Astrocyte of the spinal cord (primary cell): ENCODE measurements around the gene GRK6.

Experiments
- DNase-seq: peaks from one replicate; pipeline ENCODE4 v3.0.0; 2011; ENCODE audit warnings: low read depth, low spot score
- H3K4me3 ChIP-seq: 2 replicates; pipeline ENCODE4 v1.5.1; 2011; ENCODE audit warnings: low read depth, mild to moderate bottlenecking, low read length, moderate library complexity
- CTCF ChIP-seq: IDR thresholded peaks from 2 replicates; pipeline ENCODE4 v1.5.1; 2012; ENCODE audit warnings: low read depth, mild to moderate bottlenecking, low read length, inconsistent platforms
- in situ Hi-C: cut with HindIII; loops from 2 replicates; pipeline ENCODE4 v1.10.0; 2017; ENCODE audit warnings: low sequenced_read_pairs

The GRK6 gene

GRCh38 chr5:177396078-177396477 lies 30.4 kb upstream of the GRK6 start:
- no peak for TF ChIP-seq CTCF
- H3K4me3 ChIP-seq = no peak overlapping the region
- DNase-seq = no peak
- in situ Hi-C loops = no loop called here

DNA sequence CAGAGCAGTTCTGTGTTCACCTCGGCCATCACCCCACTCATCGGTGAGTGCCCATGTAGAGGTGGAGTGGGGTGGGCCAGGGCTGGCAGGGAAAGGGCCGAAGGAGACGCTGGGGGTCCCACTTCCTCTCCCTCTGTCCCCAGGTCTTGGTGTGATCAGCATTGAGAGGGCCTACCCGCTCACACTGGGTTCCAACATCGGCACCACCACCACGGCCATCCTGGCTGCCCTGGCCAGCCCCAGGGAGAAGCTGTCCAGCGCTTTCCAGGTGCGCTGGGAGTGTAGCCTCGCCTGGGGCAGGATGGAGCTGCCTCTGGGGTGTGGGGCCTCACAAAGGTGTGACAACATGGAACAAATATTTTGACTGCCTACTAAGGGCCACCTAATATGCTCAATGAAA lies 29.7 kb upstream of the GRK6 start:
- no peak for DNase-seq
- in situ Hi-C loops = no loop called here
- TF ChIP-seq CTCF = no peak
- H3K4me3 ChIP-seq = no peak overlapping the region

DNA sequence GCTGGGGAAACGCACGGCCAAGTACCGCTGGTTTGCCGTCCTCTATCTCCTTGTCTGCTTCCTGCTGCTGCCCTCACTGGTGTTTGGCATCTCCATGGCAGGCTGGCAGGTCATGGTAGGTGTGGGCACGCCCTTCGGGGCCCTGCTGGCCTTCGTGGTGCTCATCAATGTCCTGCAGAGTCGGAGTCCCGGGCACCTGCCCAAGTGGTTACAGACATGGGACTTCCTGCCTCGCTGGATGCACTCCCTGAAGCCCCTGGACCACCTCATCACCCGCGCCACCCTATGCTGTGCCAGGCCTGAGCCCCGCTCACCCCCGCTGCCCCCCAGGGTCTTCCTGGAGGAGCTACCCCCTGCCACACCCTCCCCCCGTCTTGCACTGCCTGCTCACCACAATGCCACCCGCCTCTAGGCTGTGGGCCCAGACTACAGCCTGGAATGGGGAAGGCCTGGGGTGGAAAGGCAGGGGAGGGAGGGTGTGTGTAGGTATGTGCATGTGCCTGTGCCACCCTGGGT lies 28.5 kb upstream of the GRK6 start:
- no peak for TF ChIP-seq CTCF
- in situ Hi-C loops = no loop called here
- H3K4me3 ChIP-seq = no peak overlapping the region
- DNase-seq = no peak

GRCh38 chr5:177399997-177400868 lies 26.2 kb upstream of the GRK6 start, which contains the start of gene PFN3:
TSS of gene PFN3 (minus strand) at chr5:177400661. CDS start at chr5:177400576, 85 bp downstream.
- DNase-seq = peak; percentile 27
- TF ChIP-seq CTCF = no peak
- in situ Hi-C loops = no loop called here
- H3K4me3 ChIP-seq = no peak within 1 kb of the TSS

DNA sequence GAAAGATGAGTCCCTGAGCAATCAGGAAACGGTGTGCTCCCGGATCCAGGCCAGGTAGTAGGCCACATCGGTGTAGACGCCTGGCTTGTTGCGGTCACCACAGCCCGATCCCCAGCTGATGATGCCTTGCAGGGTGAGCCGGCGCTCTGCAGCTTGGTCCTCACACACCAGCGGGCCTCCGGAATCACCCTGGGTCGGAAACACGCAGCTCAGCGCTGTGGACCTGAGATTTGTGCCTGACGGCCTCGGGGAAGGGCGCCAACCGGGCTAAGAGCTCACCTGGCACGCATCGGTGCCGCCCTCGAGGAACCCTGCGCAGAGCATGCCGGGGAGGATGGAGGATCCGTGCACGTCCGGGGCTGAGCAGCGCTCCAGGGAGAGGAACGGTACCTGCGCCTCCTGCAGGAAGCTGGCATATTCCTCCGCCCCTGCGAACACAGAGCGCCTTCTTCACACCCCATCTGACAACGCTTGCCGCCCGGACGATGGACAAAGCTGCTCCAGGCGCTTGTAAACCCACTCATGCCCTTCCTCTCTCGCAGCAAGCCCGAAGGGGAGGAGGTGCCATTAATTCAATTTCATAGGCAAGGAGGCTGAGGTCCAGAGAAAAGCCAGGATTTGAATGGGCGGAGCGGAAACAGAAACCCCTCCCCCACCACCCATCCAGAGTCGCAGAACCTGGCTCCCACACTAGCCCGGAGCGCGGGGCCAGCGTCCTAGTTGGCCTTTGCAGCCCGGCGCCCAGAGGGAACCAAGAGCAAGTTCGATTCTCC lies 24.0 kb upstream of the GRK6 start:
- TF ChIP-seq CTCF = peak; percentile 61
- in situ Hi-C loops = no loop called here
- H3K4me3 ChIP-seq = peak overlapping the region; percentile 2
- DNase-seq = no peak

DNA sequence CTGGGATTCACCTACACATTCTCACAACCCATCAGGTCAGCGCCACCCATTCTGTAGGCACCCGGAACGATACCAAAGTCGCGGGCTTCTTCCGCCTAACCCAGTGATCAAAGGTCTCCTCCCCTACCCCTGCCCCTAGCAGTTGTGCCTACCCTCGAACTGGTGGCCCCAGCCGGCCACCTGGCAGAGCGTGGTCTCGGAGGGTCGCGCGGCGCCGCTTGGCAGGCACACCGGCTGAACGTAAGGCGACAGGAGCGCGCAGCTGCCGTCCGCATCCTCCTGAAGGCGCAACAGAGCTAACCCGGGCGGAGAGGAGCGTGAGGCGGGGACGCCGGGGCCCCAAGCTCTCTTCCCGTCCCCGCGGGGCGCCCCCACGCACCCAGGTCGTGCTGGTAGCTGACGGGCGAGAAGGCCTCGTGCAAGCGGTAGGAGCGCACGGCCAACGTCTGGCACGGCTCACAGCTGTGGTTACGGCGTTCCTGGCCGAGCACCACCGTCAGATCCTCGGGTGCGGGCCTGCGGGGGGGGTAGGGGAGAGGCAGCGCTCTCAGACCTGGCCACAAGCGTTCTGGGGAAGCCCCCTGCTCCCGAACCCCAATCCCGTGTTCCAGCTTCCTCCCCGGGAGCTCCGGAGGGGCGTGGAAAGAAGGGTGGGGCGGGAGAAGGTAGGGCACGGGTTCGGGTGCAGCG lies 23.2 kb upstream of the GRK6 start:
- no peak for DNase-seq
- peak overlapping the region; percentile 53 for H3K4me3 ChIP-seq

More for the DNA sequence above, 23.2 kb upstream of the GRK6 start:
- no peak for TF ChIP-seq CTCF
- in situ Hi-C loops = no loop called here
